Measurements from ENCODE around the gene PNKD.

Gene PNKD

GRCh38 chr2:218345491-218346236 is 75.3 kb downstream of the PNKD start:
- DNase-seq = no peak

GRCh38 chr2:218347172-218347571 is 76.9 kb downstream of the PNKD start:
- no peak for DNase-seq

- no peak for DNase-seq
These were observed 83.7 kb downstream of the PNKD start for GRCh38 chr2:218354045-218354444.

GRCh38 chr2:218354850-218355443 is 84.6 kb downstream of the PNKD start:
- DNase-seq = no peak

GRCh38 chr2:218357236-218358177 is 87.2 kb downstream of the PNKD start:
- no peak for DNase-seq

GRCh38 chr2:218360453-218360852 is 90.1 kb downstream of the PNKD start:
- DNase-seq = no peak

GRCh38 chr2:218362606-218363005 is 92.3 kb downstream of the PNKD start:
- no peak for DNase-seq

- no peak for DNase-seq
These were observed 93.4 kb downstream of the PNKD start for GRCh38 chr2:218363736-218364135.

- no peak for DNase-seq
These were observed 93.9 kb downstream of the PNKD start for GRCh38 chr2:218364196-218364595.

- DNase-seq = no peak
These were observed 96.5 kb downstream of the PNKD start for GRCh38 chr2:218366621-218367414.

GRCh38 chr2:218367415-218368149 is 97.3 kb downstream of the PNKD start:
- DNase-seq = peak; percentile 57

GRCh38 chr2:218368150-218368528 is 97.8 kb downstream of the PNKD start:
- DNase-seq = no peak

- no peak for DNase-seq
These were observed 98.4 kb downstream of the PNKD start for GRCh38 chr2:218368621-218369153.

- DNase-seq = no peak
These were observed 99.0 kb downstream of the PNKD start for GRCh38 chr2:218369330-218369729.

- no peak for DNase-seq
These were observed 100.2 kb downstream of the PNKD start for GRCh38 chr2:218370410-218371063.

GRCh38 chr2:218371983-218372350 is 101.6 kb downstream of the PNKD start:
- DNase-seq = no peak

- no peak for DNase-seq
These were observed 104.5 kb downstream of the PNKD start for GRCh38 chr2:218374795-218375194.

GRCh38 chr2:218375212-218375611 is 104.9 kb downstream of the PNKD start:
- DNase-seq = no peak

GRCh38 chr2:218378053-218378452 is 107.7 kb downstream of the PNKD start:
- no peak for DNase-seq

GRCh38 chr2:218381916-218382366 is 111.6 kb downstream of the PNKD start, which contains the start of gene SLC11A1:
SLC11A1 (plus strand) TSS chr2:218382273; CDS start chr2:218382369, 96 bp downstream.
- DNase-seq = no peak

- no peak for DNase-seq
These were observed 112.5 kb downstream of the PNKD start for GRCh38 chr2:218382785-218383184.
